Measurements from ENCODE around the gene TUBGCP6. TPM values are rescaled to one million over a fixed set of nuclear protein-coding genes. Genes with fewer than 3 reads are reported as not detected.

Gene TUBGCP6
- total and polyA plus RNA-seq, 10 of the 15 experiments (the other 5 are each of a cell fraction or from before 2014, with no cell fraction given) = 0.74 to 41.4 (median 19.4) TPM

DNA sequence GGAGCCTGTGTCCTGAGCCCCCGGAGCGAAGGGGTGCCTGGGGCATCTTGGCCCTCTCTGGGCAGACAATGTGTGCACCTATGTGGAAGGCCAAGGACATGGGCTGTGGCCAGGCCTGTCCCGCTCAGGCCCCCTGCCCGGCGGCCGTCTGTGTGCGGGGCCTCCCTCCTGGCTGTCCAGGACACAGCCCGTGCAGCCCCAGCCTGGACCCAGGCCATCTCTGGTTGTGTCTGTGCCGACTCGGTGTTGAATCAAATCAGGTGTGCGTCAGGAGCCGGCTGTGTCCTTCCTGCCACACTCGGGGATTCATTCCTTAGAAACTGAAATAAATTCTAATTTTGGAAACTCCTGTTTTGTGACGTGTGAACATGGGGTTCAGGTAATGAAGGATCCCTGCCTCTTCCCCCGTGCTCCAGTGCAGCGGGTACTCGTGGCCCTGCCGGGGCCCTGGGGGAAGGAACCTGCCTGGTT lies 45.5 kb downstream of the TUBGCP6 start (continued):
- TF ChIP-seq ZNF217 (IDR thresholded peaks at IDR 0.05) = no peak

DNA sequence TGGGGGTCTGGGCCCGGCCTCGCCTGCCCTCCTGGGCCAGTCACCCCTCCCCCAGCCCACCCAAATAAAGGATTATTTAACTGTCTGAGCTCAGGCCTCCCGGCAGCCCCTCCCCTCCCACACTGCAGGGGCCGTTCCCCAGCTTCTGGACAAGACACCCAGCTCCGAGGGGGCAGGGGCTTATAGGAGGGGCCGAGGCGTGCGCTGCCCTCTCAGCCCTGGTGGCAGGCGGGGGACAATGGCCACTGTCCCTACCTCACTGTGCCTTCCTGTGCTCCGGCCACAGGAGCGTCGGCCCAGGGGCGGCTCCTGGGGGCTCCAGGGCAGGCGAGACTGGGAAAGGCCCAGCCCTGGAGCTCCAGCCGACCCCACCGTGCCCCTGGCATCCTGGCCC lies 46.2 kb downstream of the TUBGCP6 start:
- ATAC-seq (no peak), FAIRE-seq (no peak), DNase-seq (ENCODE audit: low read depth, low spot score) (no peak)
- intact Hi-C loops (cut with micrococcal nuclease; ENCODE audit: unreplicated experiment) = loop anchor here (10.0 kb wide), 1 partner anchor 264 kb away; no protein-coding TSS in a partner anchor
- ChIA-PET POLR2A (no interaction called here), CTCF (no interaction called here), SMC1A (ENCODE audit: uncharacterized antibody, unreplicated experiment) (no interaction called here), RAD21 (ENCODE audit: unreplicated experiment) (no interaction called here)
- Histone ChIP-seq H3K27ac (ENCODE audit: control insufficient read depth, insufficient read depth) (no peak overlapping the region), H3K4me1 (ENCODE audit: control insufficient read depth, insufficient read depth, low read length) (peaks cover 26% of the 10 kb centered on the region), H3K79me2 (ENCODE audit: control insufficient read depth, insufficient read depth, low read length) (peaks cover 22% of the 10 kb centered on the region), H3K27me3 (replicated peaks in 1 of 2; ENCODE audit: control insufficient read depth in 2 of 2, insufficient read depth in 2 of 2, low read length in 1 of 2) (no peaks in the 10 kb centered on the region), H3K4me2 (ENCODE audit: control insufficient read depth, insufficient read depth) (no peak overlapping the region), H3K9ac (ENCODE audit: control insufficient read depth, insufficient read depth, low read length) (no peak overlapping the region), H3K36me3 (ENCODE audit: control insufficient read depth in 2 of 2, insufficient read depth in 2 of 2, low read length in 1 of 2) (peaks cover 2 to 38% of the 10 kb centered on the region in 2 experiments), H4K20me1 (ENCODE audit: control insufficient read depth, insufficient read depth) (no peaks in the 10 kb centered on the region), H3K4me3 (no peak overlapping the region), H2AFZ (ENCODE audit: control insufficient read depth, low read depth, low read length) (no peak overlapping the region), H3K9me3 (replicated peaks; ENCODE audit: control insufficient read depth, insufficient read depth, low read length) (no peaks in the 10 kb centered on the region)
- WGBS (ENCODE audit: insufficient coverage, insufficient replicate concordance, low lambda C conversion rate, missing lambda C conversion rate) = 90% methylated on average over 16 of the region's 16 CpGs
- no TSS peak for BruUV-seq (replicated peaks)
- in situ Hi-C loops (cut with MboI) = no loop called here
- no peak for TF ChIP-seq BHLHE40 (IDR thresholded peaks at IDR 0.05; ENCODE audit: borderline replicate concordance in 1 of 2, low read depth in 2 of 2, low read length in 1 of 2)
- no peak for TF ChIP-seq SIX5 (IDR thresholded peaks at IDR 0.05; ENCODE audit: low read depth, low read length, severe bottlenecking)
- TF ChIP-seq POLR2A (IDR thresholded peaks at IDR 0.05; ENCODE audit: low read depth, low read length) = peak; percentile 33; the same call in 1 of the 2 replicates
- no peak for TF ChIP-seq MEF2A (IDR thresholded peaks at IDR 0.05; ENCODE audit: insufficient read depth, low read depth, low read length)
